Endometrial microvascular endothelial cells (primary cell): ENCODE results near the gene TRABD2B. TPM values are rescaled to one million over a fixed set of nuclear protein-coding genes. Genes with fewer than 3 reads are reported as not detected.

ENCODE experiments used
- in situ Hi-C: cut with HindIII; loops from 2 replicates; pipeline ENCODE4 v1.10.0; 2017; ENCODE audit warnings: low sequenced_read_pairs, low pct_unique_long_range_greater_than_20kb; ENCODE audit errors: inconsistent ontology term
- total RNA-seq: library from RNA; depleted of rRNA; stranded (reverse); fragments of >200 nt; gene quantifications from one replicate; pipeline ENCODE4 v1.2.3, GENCODE V29; 2015; ENCODE audit errors: inconsistent ontology term

TRABD2B gene
- total RNA-seq, 1 donor from 2014 or later = not detected

DNA sequence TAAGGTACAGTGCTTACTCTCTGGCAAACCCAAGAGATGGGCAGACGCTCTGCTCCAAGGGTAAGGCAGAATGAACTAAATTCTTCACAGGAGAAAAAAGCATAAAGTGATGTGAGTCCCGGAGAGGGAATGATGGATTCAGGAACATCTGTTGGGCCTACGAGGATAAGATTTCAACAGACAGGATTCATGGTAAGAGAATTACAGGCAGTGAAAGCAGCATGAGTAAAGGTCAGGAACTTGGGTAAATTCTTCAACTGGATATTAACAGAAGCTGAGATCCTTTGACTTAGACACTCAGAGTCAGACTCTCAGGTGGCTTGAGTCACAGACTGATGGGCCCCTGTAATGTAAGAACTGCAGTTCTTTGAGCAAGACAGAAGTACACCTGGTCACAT is 152.6 kb downstream of the TRABD2B start:
- in situ Hi-C loops = no loop called here

GRCh38 chr1:47843781-47844557 is 153.2 kb downstream of the TRABD2B start:
- in situ Hi-C loops = no loop called here

DNA sequence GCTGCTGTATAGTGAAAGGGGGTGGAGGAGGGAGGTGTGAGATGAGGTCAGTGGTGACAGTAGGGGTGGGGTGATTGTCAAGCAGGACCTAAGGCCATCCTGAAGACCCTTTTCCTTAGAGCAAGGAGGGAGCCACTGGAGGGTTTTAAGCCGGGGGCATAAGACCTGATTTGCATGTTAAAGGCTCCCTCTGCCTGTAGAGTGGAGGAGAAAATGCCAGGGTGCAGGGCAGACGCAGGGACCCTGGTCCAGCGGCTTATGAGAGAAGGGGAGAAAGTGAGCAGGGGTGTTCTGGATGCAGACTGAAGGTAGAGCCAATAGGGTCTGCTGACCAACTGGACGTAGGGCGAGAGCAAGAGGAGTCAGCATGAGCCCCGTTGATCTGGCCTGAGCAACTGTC is 154.1 kb downstream of the TRABD2B start:
- in situ Hi-C loops = no loop called here

DNA sequence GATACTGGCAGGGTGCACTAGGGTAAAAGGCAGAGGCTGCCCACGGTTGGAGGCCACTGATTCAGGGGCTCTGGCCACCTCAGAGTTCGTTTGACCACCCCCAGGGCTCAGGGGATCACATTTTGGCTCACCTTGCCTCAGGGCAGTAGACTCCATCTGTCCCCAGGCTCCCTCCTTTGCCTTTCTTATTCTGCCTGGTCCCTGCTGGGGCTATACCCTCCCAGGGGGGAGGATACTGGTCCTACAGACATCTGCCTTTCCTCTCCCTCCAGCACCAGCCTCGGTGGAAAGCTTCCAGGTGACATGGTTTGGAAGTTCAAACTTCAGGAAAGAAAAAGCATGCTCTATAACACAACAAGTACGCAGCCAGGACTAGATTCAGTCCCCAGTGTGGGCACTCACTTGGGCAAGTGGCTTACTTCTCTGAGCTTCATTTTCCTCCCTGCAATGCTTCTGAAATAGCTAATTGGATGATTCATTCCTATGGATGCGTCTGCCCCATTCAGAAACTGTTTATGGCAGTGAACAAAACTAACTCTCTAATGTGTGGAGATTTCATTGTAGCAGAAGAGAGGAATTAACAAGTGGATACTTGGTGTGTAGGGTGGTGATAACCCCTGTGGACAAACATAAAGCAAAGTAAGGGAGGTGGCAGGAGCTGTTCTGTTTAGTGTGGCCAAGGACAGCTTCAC is 154.8 kb downstream of the TRABD2B start:
- in situ Hi-C loops = no loop called here

GRCh38 chr1:47841356-47841755 is 155.8 kb downstream of the TRABD2B start:
- in situ Hi-C loops = no loop called here

DNA sequence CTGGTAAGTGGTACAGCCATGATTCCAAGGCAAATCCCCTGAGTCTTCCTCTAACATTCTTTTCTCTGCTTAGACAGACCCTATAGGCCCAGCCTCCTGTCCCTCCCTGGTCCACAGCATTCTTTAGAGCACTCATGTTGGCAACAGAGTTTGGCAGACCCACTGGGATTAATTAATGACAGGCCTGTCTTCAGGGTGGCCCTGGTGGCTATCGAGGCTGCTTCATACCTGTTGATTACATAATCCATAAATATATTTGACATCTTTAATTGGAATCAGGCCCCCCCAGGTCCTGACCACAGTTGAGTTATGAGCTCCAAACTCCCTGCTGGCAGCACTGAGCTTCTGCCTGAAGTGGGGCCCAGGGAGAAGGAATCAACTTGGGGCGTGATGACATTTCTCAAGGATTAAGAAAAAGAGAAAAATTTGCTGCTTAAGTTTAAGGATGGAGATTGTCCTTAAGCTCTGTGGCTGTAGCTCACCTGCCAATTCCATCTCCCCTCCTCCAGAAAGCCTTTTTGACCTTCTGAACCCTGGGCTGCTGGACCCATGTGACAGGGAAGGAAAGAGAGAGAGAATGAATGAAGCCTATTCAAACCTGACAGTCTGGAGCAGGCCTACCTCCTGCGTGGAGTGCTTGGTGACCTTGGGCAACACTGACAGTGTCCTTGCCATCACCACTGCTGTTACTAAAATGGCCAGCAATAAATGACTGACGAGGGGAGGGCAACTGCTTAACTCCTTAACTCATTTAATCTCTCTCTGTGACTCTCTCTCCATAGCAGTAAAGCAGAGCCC is 156.6 kb downstream of the TRABD2B start:
- in situ Hi-C loops = no loop called here

DNA sequence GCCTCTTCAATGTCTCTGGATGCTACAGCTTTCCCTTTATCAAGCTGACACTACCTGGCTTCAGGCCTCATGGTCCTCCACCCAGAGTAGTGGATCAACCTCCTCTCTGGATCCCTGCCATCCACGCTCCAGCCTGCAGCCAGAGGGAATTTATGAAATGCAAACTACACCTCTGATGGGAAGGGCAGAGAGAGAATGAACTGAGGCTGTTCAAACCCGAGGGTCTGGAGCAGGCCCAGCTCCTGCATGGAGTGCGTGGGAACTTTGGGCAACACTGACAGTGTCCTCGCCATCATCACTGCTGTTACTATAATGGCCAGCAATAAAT is 157.8 kb downstream of the TRABD2B start:
- in situ Hi-C loops = no loop called here

DNA sequence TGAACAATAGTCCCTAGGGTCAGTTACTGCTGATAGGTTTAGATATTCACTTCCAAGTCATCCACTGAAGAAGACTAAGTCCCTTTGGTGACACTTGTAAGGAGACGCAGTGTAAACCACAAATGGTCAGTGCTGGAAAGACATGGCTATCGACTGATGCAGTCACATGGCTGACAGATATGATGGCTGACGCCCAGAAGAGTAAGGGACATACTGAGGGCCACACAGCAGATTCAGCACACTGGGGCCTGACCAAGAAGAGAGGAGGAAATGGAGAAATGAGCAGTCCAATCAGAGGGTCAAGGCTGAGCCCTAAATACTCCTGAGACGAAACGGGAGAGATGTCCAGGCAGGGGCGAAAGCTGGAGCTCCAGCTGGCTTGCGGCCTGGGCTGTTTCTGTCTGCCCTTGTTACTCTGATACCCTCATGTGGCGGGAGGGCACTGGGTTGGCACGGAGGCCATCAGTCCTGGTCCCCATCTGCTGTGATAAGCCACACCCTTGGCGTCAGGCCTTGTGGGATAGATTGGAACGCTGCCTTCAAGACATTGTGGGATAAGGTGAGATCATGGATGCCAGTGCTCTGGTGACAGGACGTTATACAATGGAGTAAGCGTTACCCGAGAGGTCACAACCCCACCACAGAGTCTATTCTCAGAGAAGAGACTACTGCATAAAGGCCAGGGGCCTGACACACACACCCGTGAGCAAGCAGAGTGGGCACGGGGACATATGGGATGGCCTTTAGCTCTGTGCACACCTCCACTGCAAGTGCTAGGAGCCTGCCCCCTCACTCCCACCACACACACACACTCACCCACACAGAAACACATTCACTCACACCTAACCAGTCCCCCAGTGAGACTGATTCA is 158.4 kb downstream of the TRABD2B start:
- in situ Hi-C loops = no loop called here

- in situ Hi-C loops = no loop called here
Measured at GRCh38 chr1:47837866-47838561, 159.2 kb downstream of the TRABD2B start.

DNA sequence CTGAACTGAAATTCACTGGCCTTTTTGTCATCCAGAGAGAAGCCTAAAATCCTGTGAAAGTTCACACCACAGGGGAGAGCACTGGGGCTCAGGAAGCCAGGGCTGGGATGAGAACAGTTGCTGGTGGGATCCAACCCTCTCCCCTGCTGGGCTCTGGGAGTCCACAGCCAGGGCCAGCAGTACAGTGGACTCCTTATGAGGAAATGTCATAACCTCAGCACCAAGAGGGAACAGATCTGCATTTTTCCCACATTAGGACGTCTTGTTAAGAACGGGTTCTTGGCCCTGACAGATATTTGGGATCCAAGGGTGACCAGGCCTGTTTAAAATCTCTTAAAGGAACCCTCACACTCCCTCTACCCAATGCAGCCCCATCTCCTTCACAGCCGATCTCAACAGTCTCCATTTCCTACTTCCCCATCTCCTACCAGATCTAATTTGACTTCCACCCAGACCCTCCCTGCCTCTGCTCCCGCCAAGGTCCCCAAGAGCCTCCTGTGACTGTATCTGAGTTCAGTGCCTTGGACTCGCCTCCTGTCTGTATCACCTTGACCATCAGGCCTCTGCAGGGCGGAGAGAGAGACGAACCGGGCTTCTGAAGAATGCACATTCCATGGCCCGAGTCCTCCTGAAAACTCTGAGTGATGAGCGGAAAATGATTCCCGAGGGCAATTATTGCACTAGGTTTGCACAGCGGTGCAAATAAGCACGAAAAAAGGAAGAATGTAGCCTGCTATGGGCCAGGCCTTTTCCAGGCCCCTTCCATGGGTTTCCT is 159.9 kb downstream of the TRABD2B start:
- in situ Hi-C loops = no loop called here

DNA sequence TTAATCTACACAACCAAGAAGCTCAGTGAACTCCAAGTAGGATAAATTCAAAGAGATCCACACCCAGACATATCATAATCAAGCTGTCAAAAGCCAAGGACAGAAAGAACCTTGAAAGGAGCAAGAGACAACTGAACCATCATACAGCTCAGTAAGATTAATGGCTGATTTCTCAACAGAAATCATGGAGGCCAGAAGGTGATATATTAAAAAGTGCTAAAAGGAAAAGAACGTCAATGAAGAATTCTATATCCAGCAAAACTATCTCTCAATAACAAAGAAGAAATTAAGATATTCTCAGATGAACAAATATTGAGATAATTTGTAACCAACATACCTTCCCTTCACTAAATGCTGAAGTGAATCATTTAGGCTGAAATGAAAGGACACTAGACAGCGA is 161.8 kb downstream of the TRABD2B start:
- in situ Hi-C loops = no loop called here

DNA sequence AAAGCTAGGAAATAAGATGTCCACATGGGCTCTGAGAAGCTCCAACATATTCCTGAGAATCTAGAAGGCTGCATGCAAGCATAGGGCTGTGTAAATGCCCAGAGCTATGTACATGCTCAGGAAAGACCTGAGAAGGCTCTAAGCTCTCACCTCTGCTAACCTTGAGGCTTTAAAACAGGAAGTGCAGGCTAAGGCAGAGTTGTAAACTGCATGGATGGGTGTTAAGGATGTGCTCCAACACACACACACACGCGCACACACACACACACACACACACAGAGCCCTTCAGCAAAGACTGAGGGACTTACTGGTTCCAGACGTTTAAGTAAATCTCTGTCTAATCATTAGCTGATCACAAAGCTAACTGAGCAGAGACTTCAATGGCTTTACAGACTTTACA is 162.9 kb downstream of the TRABD2B start:
- in situ Hi-C loops = no loop called here

DNA sequence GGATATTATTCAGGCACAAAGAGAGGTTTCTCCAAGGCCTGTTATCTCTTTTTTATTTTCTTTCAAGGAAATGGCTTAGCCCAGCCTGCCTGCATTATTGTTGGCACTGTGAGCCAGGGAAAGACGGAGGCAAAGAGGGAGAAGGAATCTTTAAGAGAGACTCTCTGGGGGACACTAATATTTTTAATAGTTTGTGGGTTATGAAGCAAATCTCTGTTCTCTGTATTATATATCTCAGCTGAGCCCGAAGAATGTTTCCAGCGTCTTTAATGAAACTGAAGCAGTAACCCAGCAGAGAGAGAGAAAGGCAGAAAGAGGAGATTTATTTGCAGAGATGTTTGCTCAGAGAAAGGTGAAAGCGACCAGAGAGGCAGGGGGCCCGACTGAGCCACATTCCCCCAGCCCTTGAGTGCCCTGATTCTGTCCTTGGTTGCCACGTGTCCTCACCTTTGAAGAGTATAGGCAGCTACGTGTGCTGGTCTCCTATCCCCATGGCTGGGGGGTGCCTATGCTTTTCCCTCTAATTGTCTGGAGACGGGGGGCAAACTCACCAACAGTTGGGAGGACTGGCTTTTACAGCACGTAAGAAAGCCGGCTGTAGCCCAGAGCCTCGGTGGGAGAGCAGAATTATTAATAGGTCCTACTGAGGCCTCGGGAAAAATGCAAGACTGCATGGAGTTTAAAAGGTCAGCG is 166.4 kb downstream of the TRABD2B start:
- in situ Hi-C loops = no loop called here

- in situ Hi-C loops = no loop called here
Measured at GRCh38 chr1:47830021-47830420, 167.2 kb downstream of the TRABD2B start.

DNA sequence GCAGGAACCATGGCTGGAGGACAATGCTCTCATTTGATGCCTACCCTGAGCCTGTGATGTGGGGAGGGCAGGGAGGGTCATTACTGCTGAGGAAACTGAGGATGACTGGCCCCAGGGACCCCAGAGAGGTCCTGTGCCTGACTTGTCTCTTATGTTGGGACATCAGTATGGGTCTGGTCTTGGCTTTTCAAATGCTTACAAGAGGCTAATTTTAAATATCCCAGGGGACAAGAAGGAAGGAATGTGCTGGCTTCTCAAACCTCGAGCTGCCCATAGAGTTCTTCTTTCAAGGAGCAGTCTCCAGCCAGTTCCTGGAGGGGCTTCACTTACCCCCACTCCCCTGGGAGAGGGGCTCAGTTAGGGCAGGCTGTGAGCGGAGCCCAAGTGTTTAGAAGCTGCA is 168.2 kb downstream of the TRABD2B start:
- in situ Hi-C loops = no loop called here

DNA sequence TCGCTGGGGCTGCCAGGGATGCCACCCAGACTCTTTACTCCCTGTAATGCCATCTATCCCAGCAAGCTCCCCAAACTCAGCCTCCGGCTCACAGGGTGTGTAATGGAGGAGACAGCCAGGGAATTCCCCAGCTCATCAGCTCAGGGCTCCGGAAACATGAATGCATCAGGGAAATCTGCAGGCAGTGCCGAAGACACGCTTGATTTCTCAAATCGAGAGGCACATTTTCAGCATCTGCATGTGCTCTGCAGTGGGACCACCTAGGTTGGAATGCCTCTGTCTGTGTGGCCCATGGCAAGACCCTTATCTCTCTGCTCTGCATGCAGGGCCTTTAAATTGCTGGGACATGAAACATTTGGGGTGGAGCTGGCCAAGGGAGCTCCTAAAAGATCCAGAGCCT is 170.1 kb downstream of the TRABD2B start:
- in situ Hi-C loops = no loop called here

- in situ Hi-C loops = no loop called here
Measured at GRCh38 chr1:47824716-47825115, 172.5 kb downstream of the TRABD2B start.
